HG03442 (cell line): ENCODE results near the gene OSCAR.
"Not testable (repeated sequence)": the region's sequence is repeated elsewhere in the genome, so short reads cannot be mapped to it uniquely, and the experiment has no call there.

Source experiments
- ATAC-seq: cut with Tn5 transposase; IDR thresholded peaks from one replicate; pipeline ENCODE4 v1.9.1; 2021; ENCODE audit warnings: mild to moderate bottlenecking, moderate library complexity; ENCODE audit not compliant: unreplicated experiment

The OSCAR gene

DNA sequence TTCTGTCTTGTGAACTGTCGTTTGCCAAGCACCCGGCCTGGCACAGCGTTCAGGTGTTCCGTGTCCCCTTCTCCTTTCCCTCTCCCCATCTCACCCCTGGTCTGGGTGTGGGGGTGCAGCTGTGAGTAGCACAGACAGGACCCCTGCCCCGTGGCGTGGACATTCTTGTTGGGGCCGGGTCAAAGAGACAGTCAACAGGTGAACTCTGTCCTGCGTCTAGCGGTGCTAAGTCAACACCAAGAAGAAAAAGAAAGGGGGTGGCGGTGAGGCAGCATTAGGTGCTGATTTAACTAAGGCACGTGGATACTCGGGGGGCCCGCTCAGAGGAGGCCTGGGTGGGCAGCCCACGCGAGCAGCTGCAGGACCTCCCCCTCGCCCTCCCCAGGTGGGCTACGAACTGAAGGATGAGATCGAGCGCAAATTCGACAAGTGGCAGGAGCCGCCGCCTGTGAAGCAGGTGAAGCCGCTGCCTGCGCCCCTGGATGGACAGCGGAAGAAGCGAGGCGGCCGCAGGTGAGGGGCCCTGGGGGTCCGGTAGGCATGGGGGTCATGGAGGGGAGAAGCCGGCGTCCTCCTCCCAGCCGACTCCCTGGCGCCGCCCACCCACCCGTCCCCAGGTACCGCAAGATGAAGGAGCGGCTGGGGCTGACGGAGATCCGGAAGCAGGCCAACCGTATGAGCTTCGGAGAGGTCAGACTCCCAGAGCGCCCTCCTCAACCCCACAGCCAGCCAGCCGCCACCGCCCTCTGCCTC, 27.3 kb upstream of the OSCAR start:
- ATAC-seq, result no peak

DNA sequence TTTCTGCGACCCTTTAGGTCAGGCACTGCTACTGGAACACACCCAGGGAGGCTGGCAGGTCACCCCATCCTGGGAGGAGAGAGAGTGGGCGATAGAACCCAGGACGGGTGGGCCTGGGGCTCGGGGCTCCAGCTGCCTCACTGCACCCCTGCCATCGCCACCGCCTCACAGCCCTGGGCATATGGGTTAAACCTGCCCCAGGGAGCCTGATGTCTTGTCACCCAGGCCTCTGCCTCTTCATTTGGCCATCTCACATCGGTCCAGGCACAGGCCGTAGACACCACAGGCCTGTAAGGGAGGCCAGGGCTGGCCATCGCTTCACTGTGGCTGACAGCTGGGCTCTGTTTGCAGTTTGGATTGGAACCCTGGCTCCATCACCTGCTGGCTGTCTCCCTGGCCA, 25.1 kb upstream of the OSCAR start:
- ATAC-seq, result no peak

DNA sequence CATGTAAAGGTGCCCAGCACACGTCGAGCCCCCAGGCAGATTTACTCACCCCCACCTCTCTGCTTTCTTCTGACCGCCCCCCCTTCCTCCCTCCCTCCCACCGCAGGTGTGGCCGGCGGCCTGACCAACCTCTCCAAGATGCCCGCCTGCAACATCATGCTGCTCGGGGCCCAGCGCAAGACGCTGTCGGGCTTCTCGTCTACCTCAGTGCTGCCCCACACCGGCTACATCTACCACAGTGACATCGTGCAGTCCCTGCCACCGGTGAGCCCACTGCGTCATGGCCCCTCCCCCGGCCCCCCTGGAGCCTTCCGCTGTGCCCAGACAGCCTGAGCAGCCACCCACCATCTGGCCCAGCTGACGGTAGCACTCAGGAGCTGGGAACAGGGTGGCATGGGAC, 23.8 kb upstream of the OSCAR start:
- ATAC-seq, result no peak

DNA sequence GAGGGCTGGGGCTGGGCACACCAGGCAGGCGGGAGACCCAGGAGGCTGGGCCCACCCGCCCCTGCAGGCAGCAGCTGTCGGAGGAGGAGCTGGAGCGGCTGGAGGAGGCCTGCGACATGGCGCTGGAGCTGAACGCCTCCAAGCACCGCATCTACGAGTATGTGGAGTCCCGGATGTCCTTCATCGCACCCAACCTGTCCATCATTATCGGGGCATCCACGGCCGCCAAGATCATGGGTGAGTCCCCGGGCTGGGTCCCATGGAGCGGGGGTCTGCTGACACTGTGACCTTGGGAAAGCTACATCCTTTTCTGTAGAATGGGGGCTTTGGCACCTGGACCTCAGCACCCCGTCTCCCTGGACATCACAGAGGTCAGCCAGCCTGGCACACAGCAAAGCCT, 23.1 kb upstream of the OSCAR start:
- ATAC-seq, result no peak

DNA sequence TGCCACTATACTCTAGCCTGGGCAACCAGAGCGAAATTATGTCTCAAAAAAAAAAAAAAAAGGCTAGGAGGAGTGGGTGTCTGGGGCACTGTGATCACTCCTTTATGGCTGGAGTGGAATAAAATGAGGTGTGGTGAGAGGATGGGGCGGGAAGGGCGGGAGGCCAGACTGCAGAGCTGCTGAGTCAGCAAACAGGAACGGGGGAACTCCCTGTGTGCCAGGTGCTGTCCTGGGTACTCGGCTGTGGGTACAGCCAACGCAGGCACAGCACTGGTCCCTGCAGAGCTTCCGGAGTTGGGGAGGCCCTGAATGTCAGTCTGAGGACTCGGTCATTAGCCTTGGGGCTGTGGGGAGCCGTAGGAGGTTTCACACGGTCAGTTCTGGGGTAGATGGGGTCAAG, 20.7 kb upstream of the OSCAR start:
- no peak for ATAC-seq

DNA sequence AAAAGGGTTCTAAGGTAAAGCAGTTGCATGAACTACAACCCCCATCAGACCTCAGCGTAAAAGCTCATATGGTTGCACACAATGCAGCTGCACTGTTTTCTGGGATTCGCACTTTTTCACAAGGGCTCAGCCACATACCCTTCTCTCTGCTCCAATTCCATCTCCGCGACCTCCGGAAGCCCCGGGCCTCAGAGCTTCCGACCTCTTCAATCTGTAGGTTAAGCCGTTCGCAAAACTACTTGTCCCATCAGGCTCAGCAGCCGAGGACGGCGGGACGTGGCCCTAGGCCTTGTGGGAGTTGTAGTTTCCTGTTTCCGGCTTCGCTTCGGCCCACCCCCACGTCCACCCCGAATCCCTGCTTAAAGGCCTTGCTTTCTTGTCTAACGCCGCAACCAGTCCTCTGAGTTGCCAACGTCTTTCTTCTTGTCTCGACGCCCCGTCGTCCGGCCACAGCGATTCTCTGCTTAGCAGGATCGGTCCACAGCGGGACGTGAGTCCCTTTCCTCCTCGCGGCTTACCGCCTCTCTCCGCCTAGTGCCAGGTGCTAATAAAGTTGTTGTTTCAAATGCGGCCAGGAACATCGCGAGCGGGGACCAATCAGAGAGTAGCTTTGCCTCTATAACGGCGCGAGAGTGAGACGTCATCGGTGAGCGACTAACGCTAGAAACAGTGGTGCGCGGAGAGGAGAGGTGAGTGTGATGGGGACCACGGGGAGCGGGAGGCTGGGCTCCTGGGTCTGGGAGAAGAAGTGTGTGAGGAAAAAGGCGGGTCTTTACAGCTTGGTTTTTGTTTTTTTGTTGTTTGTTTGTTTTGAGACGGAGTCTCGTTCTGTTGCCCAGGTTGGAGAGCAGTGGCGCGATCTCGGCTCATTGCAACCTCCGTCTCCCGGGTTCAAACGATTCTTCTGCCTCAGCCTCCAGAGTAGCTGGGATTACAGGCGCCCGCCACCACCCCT, 14.8 kb upstream of the OSCAR start, which contains the start of the genes PRPF31 and TFPT:
PRPF31 (plus strand) TSS at position 646 of the 955 bp plus-strand sequence. CDS start 2,525 bp downstream, outside the sequence.
TFPT (minus strand) TSS at position 549 of the 955 bp plus-strand sequence; CDS start at position 161, 388 bp downstream.
- ATAC-seq, result peak; percentile 72

DNA sequence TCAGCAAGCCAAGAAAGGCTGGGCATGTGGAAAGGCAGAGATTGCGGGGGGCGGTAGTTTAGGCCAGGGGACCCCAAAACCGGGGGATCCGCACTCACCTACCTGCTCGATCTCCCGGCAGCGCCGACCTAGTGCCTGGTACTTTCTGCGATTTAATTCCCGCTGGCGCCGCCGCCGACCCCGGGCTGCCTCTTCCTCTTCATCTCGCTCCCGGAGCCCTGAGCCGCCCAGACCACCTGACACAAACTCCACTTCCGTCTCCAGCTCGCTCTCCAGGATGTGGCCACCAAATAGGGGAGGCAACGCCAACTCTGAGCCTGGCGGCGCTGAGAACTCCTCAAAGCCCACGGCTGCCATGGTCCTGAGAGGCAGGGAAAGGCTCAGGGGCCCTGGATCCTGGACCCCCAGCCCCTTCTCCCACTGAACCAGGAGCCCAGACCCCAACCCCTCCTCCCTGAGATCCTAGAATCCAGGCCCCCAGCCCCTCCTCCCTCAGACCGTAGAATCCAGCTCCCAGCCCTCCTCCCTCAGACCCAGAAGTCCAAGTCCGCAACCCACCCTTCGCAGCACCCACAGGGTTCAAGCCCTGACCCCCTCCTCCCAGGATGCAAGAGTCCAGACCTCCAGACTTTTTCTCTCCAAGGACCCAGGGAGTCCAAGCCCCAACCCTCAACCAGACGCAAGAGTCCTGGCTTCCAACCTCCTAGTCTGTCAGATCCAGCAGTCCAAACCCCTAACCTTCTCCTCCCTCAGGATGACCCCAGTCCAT, 13.9 kb upstream of the OSCAR start:
- no peak for ATAC-seq

DNA sequence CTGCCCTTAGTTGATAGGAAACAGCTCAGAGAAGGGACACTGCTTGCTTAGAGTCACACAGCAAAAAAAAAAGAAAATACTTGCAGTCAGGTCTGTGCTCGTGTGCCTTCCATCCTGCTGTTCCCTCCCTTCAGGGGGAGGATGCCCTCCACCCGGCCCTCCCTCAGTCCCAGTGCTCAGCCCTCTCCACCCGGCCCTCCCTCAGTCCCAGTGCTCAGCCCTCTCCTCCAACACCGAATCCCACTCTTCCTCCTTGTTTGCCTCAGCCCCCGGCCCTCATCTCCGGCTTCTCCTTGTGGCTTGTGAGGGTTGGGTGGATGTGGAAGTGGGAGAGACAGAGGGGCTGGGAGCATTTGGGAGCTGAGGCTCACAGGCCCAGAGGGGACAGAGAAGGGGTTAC, 9.0 kb upstream of the OSCAR start:
- no peak for ATAC-seq

DNA sequence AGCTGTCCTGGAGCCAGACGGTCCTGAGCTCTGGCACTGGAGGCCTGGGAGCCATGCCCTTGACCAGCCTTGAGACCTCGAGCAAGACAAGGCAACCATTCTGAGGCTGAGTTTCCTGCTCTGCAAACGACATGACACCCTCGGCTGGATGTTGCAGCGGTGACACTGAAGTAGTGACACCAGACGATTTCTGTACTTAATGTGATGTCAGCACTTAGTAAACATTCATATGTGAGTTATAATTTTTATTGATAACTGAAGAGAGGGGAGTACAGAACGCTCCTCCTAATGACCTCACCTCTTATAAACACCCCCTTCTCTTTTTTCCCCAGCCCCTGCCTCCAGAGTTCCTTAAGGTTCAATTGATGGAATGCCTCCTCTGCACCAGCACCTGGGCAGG, 7.9 kb upstream of the OSCAR start:
- ATAC-seq, result no peak

DNA sequence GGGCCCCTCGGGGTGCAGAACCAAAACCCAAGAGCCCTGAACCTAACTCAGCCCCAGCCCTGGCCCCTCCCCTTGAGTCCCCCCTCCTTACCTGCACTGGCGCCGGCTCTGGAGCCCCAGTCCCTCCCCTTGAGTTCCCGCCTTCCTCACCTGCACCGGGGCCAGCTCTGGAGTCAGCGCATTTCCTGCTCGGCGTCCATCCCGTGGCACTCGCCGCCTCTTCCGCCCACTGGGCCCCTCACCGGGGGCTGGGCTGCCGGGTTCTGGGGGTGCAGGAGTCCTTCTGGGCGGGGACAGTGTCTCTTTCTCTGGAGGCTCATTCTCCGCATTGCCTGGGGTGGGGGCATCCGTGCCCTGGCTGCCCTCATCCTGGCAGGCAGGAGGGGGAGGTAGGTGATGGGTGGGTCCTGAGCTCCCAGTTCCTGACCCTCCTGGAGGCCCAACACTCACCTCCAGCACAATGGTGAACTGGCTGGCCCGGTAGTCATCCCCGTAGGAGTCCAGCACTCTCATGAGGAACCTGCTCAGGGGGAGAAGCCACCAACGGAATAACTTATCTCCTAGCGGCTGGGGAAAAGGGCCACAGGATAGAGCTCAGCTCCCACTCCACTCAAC, 7.4 kb upstream of the OSCAR start:
- no peak for ATAC-seq

DNA sequence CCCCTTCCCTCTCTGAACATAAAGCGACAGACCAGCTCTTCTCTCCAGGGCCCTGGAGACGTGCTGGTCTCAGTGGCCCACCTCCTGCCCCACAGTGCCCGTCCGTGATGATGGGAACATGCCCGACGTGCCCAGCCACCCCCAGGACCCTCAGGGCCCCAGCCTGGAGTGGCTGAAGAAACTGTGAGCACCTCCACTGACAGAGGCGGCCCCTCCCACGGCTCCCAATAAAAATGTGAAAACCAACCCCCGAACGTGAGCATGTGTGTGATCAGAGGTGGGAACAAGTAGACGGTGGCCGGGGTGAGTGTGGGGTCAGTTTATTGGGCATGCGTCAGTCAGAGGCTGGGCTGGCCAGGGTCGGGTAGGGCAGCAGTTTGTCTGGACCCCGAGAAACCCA, 6.1 kb upstream of the OSCAR start:
- ATAC-seq, result no peak

DNA sequence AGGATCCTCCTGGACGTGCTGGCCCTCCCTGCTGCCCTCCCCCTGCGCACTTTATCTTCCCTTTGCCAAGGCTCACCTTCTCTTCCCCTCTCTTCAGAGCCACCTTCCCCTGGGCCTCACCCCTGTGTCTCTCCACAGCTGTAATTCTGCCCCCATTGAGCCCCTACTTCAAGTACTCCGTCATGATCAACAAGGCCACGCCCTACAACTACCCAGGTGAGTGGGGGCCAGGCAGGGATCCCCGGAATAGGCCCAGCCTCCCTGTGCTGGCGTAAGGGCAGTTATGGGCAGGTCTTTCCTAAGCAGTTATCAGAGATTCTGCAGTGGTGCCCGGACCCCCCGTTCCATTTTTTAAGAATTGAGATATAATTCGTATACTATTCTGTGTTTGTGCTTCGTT, 5.2 kb upstream of the OSCAR start:
- no peak for ATAC-seq

DNA sequence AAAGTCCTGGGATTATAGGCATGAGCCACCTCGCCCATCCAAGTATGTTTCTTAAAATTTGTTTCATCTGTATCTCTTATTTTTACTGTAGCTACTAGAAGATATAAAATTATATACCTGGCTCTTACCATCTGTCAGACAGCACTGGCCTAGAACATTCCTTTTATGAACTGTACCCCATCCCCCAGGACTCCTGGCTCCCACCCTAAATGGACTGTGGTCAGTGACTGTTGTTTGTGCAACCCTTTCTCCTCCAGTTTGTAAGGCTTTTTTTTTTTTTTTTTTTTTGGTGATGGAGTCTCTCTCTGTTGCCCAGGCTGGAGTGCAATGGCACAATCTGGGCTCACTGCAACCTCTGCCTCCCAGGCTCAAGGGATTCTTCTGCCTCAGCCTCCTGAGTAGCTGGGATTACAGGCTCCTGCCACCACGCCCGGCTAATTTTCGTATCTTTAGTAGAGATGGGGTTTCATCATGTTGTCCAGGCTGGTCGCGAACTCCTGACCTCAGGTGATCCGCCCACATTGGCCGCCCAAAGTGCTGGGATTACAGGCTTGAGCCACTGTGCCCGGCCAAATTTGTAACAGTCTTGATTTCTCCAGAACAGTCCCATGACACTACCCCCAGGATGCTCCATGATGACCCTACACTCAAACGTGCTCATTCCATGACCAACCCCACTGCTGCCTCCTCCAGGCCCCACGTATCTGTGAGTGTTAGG, 4.6 kb upstream of the OSCAR start:
- ATAC-seq, result no peak

DNA sequence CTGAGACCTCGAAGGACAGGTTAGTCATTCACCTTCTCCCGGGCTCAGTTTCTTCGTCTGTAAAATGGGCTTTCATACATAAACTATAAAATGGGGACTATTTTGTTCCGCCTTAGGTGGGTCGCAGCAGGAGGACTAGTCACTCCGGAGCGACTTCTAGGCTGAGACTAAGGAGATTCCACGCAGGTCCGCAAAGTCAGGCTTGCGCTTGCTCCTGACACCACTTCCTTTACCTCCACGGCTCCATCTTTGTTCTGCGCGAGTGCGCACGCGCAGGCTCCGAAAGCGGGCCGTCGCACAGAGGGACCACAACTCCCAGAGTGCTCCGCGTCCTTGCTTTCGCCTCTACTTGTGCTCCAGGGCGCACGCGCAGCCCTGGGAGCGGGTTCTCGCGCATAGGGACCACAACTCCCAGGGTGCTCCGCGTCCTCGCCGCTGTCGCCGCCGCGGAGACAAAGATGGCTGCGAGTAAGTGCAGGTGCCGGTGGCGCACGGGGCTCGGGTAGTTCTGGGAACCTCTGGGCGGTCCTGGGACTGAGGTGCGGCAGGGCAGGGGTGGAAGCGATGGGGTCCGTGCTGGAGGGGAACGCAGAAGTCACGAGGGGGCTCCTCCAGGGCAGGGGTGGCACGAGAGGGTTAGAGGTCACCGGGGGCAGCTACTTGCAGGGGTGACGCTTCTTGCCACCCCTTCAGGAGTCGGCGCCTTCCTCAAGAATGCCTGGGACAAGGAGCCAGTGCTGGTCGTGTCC, 2.0 kb upstream of the OSCAR start, which contains the start of gene NDUFA3:
NDUFA3 (plus strand) TSS at position 435 of the 749 bp plus-strand sequence; CDS start at position 459, 24 bp downstream.
- ATAC-seq, result peak; percentile 95

DNA sequence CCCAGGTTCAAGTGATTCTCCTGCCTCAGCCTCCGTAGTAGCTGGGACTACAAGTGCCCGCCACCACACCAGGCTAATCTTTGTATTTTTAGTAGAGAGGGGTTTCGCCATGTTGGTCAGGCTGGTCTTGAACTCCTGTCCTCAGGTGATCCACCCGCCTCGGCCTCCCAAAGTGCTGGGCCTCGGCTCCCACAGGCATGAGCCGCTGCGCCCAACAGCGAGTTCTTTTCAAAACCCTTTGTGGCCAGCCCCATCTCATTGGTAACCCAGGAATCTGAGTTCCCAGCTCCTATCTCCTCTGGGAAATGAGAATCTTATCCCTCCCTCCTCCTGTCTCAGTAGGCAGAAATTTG, 724 bp downstream of the OSCAR start:
- not testable (repeated sequence) for ATAC-seq

DNA sequence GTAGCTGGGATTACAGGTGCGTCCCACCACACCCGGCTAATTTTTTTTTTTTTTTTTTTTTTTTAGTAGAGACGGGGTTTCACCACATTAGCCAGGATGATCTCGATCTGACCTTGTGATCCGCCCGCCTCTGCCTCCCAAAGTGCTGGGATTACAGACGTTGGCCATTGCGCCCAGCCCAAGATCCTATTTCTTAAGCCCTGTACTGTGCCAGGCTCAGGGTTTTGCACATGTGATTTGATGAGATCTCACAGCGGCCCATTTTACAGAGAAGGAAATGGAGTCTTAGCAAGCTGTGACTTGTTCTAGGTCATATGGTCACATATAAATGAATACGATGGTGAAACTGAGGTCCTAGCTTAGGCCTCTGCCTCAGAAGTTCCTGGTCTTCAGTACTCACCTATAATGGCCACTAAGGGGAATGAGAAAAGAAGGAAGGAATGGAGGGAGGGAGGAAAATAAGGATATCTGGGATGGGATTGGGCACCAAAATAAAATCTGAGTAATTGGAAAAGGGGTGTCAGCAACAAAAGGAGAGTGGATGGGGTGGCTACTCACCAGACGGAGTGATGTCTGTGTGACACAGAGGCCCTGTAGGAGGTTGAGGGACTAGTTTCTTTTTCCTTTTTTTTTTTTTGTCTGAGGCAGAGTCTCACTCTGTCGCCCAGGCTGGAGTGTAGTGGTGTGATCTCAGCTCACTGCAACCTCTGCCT, 1.3 kb downstream of the OSCAR start:
- no peak for ATAC-seq

DNA sequence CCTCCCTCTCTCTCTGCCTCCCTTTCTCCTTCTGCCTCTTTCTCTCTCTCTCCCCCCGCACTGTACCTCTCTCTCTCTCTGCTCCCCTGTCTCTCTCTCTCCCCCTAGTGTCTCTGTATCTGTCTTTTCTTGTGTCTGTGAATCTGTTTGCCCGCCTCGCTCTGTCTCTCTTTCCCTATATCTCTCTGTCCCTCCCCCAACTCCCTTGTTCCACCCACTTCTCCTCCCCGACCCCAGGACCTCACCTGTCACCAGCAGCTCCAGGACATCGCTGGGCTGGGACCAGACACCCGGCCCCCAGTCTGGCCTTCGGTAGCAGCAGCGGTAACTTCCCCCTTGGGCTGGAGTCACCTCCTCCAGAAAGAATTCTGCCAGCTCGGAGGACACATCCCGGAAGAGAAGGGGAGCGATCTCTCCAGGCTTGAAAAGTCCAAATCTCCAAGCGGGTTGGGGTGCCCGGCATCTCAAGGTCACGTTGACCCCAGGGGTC, 3.9 kb downstream of the OSCAR start:
- no peak for ATAC-seq

DNA sequence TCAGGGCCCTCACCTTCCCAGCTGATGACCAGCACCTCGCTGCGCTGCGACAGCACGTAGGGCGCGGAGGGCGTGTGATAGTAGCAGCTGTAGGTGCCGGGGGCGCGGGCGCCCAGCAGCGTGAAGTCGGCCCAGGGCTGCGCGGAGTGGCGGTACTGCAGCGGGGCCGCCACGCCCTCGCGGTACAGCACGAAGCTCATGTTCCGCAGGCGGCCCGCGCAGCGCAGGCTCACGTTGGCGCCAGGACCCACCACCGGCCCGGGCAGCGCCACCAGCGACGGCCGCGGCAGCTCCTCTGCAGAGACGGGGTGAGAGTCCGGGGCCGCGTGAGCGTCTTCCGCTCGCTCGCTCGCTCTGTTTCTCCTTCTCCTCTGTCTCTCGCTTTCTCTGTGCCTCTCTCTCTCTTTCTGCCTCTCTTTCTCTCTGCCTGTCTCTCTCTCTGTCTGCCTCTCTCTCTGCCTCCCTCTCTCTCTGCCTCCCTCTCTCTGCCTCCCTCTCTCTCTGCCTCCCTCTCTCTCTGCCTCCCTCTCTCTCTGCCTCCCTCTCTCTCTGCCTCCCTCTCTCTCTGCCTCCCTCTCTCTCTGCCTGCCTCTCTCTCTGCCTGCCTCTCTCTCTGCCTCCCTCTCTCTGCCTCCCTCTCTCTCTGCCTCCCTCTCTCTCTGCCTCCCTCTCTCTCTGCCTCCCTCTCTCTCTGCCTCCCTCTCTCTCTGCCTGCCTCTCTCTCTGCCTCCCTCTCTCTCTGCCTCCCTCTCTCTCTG, 4.6 kb downstream of the OSCAR start:
- not testable (repeated sequence) for ATAC-seq
